ENCODE results near the gene MFN2.

Gene MFN2

DNA sequence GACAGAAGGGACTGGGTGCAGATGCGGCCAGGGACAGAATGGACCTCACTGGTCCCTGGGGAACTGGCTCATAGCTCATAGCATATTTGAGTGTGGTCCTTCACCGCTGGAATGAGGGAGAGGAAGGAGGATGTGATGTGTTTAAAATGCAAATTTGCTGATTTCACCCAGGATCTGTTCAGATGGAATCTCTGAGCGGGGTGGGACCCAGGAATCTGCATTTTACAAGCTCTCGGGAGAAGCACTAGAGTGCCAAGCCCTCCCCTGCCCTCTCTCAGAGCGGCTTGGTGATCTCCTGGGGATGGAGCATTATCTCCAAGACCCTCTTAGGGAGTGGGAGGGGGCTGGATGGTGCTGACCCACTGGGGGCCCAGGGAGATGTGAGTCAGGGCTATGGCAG, 22.8 kb upstream of the MFN2 start:
- no peak overlapping the region for H3K27ac ChIP-seq
- H3K4me3 ChIP-seq: no peak overlapping the region

DNA sequence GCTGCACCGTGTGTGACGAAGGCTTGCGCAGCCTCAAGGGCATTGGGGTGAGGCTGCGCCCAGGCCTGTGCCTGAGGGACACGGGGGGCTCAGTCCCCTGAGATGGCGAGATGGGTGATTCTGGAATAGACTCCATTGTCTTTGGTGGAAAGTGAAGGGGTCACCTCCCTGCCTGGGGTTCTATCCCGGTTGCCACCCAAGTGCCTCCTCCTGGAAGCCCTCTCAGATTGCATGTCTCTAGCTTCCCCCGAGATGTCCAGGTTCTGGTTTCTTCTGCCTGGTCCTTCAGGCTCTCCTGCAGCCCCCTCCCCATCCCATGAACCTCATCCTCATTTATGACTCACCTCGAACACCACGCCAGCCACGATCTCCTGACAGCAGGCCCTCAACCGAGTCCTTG, 22.3 kb upstream of the MFN2 start:
- Histone ChIP-seq H3K4me3 (no peak overlapping the region), H3K27ac (no peak overlapping the region)

DNA sequence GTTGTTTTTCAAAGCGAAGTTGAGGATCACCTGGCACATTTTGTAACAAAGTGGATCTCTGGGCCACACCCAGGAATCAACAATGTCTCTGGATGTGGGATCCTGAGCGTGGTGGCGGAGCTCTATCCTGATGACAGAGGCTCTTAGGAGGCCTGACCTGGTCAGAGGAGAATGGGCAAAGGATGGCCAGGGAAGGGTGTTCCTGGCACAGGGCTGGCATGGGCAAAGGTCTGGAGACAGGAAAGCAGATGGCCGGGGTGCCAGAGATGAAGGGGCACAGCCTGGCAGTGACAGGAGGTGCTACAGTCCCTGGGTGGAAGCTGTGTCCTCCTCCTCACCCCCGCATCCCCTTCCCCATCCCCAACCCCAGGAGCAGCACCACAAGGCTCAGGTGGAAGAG, 20.0 kb upstream of the MFN2 start:
- no peak overlapping the region for H3K4me3 ChIP-seq
- peak overlapping the region in 3 of 21 experiments; percentile 7 to 42 (median 13) for H3K27ac ChIP-seq

DNA sequence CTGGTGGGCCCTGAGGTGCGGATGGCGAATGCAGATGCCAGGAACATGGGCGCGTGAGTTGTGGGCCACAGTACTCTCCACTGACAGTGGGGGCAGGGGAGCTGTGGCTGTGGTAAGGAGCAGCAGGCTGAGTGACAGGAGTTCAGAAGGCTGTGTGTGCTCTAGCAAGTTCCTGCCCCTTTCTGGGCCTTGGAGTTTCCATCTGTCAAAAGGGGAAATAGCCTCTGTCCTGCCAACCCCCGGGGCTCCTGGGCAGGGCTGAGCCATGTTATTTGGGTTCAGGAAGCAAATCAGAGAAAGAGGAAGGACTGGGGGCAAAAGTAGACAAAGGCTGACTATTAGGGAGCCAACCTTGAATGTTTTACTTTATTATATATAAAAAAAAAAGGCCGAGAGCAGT, 19.5 kb upstream of the MFN2 start:
- Histone ChIP-seq H3K27ac (peak overlapping the region in 8 of 21 experiments; percentile 7 to 59 (median 34)), H3K4me3 (no peak overlapping the region)

DNA sequence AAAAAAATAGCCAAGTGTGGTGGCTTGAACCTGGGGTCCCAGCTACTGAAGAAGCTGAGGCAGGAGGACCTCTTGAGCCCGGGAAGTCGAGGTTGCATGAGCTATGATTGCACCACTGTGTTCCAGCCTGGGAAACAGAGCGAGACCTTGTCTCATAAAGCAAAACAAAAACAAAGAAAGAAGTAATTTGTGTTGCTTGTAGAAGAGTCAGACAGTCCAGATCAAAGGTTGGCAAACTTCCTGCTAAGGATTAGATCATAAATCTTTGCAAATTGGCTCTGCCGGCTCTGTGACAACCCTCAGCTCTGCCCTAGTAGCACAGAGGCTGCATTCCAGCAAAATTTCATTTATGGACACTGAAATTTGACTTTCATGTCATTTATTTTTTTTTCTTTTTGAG, 19.0 kb upstream of the MFN2 start:
- H3K27ac ChIP-seq: peak overlapping the region in 7 of 21 experiments; percentile 13 to 59 (median 35)

DNA sequence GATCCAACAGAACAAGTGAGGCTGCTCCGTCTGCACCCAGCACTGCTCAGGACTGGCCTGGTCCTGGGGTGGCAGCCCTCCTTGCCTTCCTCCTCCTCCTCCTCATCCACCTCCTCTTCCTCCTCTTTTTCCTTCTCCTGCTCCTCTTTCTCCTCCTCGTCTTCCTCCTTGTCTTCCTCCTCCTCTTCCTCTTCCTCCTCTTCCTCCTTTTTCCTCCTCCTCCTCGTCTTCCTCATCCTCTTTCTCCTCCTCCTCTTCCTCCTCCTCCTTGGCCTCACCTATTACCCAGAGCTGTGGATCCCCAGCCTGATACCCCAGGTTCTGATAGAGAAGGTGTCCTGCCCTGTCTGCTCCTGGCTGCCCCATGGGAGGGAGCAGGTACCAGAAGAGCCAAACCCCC, 16.6 kb upstream of the MFN2 start:
- H3K27ac ChIP-seq: no peak overlapping the region
- no peak overlapping the region for H3K4me3 ChIP-seq

More for the DNA sequence above, 19.0 kb upstream of the MFN2 start:
- H3K4me3 ChIP-seq: no peak overlapping the region

DNA sequence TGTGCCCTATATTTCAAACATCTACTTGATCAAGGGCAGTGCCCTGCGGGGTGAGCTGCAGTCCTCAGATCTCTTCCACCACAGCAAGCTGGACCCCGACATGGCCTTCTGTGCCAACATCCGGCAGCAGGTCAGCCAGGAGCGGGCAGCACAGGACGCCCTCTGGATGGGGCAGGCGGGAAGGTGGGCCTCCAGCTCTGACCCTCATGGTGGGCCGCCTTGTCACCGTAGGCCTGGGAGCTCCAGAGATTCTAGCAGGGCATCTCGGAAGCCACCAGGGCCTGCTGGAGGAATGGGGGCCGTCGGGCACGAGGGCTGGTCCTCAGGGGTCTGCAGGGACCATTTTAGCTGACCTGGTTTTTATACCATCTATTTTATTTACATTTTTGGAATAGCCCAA, 15.6 kb upstream of the MFN2 start:
- H3K4me3 ChIP-seq: no peak overlapping the region
- H3K27ac ChIP-seq: no peak overlapping the region

DNA sequence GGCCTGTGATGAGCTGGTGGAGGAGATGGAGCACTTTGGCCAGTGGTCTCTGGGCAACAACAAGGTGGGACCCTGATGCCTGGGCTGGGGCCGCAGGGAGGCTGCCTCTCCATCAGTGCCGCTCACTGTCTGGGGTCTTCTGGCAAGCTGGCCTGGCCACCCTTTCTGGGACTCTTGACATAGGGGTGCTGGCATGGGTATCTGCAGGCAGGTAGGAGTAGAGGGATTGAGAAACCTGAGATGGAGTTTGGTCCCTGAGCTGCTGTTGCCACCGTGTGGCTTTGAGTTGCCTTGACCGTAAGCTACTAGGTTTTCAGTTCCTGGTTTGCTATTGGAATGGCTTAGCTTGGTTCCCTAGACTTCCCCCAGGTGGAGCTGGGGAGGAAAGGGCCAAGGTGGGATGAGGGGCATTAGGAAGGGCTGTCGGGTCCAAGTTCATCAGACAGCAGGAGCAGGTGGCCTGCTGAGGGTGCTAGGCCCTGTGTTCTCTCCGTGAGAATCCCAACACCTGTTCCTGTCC, 13.2 kb upstream of the MFN2 start:
- no peak overlapping the region for H3K4me3 ChIP-seq
- H3K27ac ChIP-seq: peak overlapping the region in 1 of 21 experiments; percentile 26

DNA sequence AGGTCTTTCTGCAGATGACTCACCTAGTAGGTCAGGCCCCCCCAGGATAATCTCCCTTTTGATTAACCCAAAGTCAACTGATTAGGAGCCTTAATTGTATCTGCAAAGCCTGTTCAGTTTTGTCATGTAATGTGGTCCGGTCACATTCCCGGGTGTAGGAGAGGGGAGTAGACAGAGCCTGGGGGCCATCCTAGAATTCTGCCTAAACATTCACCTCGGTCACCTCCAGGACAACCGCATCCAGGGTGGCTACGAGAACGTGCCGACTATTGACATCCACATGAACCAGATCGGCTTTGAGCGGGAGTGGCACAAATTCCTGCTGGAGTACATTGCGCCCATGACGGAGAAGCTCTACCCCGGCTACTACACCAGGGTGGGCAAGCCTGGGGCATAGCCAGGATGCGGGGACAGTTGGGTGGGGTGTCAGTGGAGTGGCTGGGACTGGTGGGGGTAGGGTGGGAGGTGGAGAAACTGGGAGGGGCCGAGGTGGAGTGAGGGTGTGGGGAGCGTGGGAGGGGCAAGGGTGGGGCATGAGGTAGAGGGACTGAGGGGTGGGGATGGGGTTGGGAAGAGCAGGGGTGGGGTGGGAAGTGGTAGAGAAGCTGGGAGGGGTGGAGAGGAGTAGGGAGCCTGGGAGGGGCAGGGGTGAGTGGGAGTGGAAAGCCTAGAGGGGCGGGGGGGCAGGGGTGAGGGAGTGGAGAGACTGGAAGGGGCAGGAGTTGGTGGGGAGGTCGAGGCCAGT, 9.6 kb upstream of the MFN2 start:
- H3K27ac ChIP-seq: peak overlapping the region in 1 of 21 experiments; percentile 17
- no peak overlapping the region for H3K4me3 ChIP-seq

DNA sequence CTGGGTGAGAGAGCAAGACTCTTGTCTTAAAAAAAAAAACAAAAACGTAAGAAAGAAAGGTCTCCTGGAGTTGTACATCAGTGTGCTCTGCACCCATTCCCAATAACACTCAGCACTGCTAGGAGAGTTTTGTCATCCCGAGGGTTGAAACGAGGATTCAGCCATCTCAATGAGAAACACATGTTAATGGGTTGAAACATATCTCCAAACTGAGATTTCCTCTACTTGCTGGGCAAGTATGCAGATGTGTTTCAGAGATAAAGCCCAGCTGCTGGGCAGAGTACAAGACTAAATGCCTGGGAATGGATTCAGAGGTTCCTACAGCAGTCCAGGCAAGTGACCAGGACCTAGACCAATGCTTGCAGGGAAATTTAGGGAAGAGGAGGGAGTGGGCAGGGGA, 2.6 kb upstream of the MFN2 start:
- Histone ChIP-seq H3K4me3 (no peak overlapping the region), H3K27ac (no peak overlapping the region)

DNA sequence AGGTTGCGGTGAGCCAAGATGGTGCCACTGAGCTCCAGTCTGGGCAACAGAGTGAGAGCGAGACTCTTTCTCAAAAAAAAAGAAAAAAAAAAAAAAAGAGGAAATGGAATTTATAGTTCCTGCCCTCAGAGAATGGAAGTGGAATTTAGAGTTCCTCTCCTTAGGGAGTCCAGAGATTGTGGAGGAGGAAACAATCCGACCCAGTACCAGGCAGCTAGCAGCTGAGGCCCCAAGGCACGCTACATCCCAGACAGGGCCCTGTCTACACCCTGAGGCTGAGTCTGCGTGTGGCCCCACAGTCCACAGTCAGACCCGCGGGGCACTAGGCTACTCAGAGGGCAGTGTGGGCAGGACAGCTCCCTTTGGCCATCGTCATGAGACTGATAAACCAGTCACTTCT, 1.9 kb upstream of the MFN2 start:
- Histone ChIP-seq H3K4me3 (no peak overlapping the region), H3K27ac (peak overlapping the region in 3 of 21 experiments; percentile 29 to 99 (median 93))

DNA sequence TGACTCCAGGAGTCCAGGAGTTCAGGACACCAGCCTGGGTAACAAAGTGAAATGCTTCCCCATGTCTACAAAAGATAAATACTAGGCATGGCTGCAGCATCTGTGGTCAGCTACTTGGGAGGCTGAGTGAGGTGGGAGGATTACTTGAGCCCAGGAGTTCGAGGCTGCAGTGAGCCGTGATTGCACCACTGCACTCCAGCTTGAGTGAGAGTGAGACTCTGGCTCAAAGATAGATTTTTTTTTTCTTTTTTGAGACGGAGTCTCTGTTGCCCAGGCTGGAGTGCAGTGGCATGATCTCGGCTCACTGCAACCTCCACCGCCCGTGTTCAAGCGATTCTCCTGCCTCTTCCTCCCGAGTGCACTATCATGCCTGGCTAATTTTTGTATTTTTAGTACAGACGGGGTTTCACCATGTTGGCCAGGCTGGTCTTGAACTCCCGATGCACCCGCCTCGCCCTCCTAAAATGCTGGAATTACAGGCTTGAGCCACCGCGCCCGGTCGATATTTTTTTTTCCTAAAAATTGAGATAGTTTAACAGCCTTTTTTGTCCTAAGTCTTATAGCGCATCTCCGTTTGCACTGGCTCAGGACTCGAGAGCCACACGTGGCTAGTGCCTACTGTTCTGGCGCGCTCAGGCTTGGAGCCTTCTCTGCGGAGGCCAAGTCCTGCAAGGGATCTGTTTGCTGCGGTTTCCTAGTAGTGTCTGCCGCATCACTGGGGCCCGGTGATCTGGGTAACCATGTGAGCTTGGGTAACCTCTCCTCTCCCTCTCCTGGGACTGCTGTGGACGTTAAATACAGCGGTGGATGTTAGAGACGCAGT, 1.0 kb upstream of the MFN2 start:
- peak overlapping the region; percentile 68 to 99 (median 99) for H3K4me3 ChIP-seq
- peak overlapping the region in 20 of 21 experiments; percentile 82 to 99 (median 96) for H3K27ac ChIP-seq

DNA sequence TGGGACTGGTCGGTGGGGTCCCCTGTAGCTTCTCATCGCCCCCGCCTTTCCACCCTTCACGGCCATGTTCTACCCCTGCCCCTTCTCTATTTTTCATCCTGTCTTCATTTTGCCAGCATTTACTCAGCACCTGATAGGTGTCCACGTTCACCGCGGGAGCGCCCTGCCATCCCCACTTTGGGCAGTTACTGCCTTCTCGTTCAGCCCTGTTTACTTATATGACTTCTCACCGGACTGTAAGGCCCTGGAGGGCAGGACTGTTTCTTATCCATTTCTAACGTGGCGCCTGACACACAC, 380 bp downstream of the MFN2 start:
- Histone ChIP-seq H3K27ac (peak overlapping the region; percentile 68 to 99 (median 96)), H3K4me3 (peak overlapping the region; percentile 68 to 99 (median 99))

DNA sequence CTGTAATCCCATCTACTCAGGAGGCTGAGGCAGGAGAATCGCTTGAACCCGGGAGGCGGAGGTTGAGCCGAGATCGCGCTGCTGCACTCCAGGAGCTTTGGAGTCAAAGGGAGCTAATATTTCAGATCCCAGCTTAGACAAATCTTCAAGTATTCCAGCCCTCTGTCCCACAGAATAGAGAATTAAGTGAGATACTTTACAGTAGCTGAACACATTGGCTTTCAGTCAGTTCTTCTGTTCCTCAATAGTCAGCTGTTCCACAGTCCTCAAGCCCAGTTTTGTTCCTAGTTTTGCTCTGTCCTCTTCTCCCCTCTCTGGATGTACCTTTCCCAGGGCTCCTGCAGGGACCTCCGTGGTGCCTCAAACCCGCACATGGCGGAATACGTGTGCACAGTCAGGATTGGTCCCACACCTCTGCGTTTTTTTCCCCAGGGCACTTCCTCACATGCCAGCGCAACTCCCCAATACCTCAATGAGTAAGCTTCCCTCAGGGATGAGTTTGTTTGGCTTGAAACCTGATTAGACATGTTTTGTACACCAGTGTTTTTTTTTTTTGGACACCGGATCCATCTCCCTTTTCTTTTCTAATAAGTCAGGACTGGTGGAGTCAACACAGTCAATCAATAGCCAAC, 1.2 kb downstream of the MFN2 start:
- peak overlapping the region in 18 of 21 experiments; percentile 23 to 99 (median 98) for H3K27ac ChIP-seq
- peak overlapping the region; percentile 68 to 99 (median 99) for H3K4me3 ChIP-seq

DNA sequence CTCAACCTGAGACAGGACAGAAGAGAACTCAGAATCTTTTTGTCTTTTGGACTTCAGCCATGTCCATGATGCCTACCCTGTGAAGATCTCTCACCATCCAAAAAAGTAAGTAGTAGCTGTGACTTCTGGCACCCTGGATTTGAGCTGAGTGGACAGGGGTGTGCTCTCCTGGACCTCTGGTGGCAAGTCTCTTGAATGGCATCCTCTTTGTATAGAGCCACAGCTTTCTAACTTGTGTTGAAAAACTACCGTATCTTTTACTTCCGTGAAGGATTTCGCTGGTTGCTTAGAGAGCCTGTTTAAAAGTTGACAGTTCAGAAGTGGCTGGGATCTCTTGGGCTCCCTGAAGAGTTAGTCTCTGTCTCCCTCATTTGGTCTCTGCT, 1.8 kb downstream of the MFN2 start:
- Histone ChIP-seq H3K4me3 (peak overlapping the region in 4 of 7 experiments; percentile 2 to 99 (median 84)), H3K27ac (peak overlapping the region in 10 of 21 experiments; percentile 4 to 60 (median 33))

DNA sequence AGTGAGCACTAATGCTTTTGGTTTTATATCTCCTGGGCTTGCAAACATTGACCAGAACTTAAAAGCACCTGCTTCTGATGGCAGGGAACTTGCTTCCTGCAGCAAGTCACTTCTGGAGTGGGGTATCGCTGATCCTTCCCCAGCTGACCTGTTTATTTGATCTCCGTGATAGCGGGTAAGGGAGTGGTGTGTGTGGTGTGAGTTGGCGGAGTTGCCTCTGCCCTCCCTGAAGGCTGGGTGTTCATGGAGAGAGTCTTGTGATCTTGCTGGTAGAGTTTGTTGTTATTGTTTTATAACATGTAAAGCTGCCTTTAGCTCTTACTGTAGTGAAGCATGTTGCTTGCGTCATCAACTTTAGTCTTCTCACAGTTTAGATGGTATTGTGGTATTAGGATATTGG, 3.9 kb downstream of the MFN2 start:
- Histone ChIP-seq H3K27ac (peak overlapping the region in 3 of 21 experiments; percentile 14 to 49 (median 19)), H3K4me3 (no peak overlapping the region)

DNA sequence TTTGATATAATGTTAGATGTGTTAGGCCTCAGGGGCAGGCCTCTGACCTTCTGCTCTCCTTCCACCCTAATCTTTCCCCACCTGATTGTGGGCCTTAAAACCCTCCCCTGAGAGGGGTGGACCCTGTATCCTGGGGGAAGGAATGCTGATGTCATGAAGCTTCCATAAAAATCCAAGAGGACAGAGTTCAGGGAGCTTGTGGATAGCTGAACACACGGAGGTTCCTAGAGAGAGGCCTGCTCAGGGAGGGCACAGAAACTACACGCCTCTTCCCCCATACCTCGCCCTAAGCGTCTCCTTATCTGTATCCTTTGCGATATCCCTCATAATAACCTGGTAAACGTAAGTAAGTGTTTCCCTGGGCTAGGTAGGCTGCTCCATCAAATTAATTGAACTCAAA, 4.3 kb downstream of the MFN2 start:
- peak overlapping the region in 5 of 21 experiments; percentile 1 to 63 (median 44) for H3K27ac ChIP-seq
- H3K4me3 ChIP-seq: no peak overlapping the region

DNA sequence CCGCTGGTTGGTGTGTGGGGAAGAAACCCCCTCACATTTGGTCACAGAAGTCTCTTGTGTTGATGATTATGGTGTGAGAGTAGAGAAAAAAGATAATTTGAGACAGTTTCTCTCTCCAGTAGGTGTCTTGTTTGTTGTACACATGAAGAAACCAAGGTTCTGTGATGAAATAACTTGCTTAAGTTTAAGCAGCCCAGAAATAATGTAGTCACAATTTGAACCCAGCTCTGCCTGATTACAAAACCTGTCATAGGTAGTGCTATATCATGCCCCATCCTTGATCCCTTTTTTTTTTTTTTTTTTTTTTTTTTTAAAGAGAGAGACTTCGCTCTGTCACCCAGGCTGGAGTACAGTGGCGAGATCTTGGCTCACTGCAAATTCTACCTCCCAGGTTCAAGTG, 4.9 kb downstream of the MFN2 start:
- Histone ChIP-seq H3K27ac (peak overlapping the region in 6 of 21 experiments; percentile 11 to 64 (median 46)), H3K4me3 (no peak overlapping the region)

DNA sequence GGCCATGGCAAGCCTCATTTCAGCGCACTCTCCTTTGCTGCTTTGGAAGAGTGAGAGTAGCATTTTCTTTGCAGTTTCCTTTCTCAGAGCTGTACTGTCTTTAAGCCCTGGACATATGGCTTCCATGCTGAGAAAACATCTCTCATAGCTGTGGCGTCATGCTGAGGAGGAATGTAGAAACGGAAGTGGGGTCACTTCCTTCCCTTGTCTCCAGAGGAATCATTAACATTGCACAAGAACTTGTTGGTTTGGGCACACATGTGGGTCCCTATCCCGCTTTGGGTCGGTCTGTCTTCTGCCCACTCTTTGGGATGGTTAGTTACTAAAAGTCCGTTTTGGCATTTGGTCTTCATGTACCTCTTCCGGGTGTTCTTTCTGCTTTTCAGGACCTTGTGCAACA, 5.6 kb downstream of the MFN2 start:
- Histone ChIP-seq H3K4me3 (no peak overlapping the region), H3K27ac (peak overlapping the region in 7 of 21 experiments; percentile 16 to 64 (median 33))

DNA sequence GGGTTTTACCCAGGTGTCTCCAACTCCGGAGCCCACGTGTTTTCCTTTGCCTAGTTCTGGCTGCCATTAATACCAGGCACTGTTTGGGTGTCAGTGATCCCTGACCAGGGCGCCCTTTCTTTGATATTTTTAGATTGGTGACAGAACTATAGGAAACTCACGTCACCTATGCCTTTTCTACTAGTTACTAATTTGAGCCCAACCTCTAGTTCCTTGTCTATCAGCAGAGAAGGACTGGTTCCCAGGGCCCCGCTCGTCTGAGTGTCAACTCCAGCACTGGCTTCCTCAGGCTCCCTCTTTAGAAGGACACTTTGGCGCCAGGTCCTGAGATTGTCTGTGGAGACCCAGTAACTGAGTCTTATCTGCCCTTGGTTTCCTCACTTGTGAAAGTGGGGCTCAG, 9.4 kb downstream of the MFN2 start:
- no peak overlapping the region for H3K4me3 ChIP-seq

More for the DNA sequence above, 9.4 kb downstream of the MFN2 start:
- peak overlapping the region in 1 of 21 experiments; percentile 12 for H3K27ac ChIP-seq
